GM12878 (cell line): ENCODE results near the gene GLI2. TPM values are rescaled to one million over a fixed set of nuclear protein-coding genes. Genes with fewer than 3 reads are reported as not detected.

Source experiments
- ATAC-seq: fragments of 200-7000 bp; cut with Tn5 transposase; 3 replicates; pipeline ENCODE4 v1.9.1; 2020; ENCODE audit warnings: mild to moderate bottlenecking, moderate library complexity
- BruUV-seq: library from RNA; stranded (reverse); fragments of 400-500 nt; replicated peaks from 2 replicates; lab custom pipeline; 2021; lab: Mats Ljungman, UMichigan
- CTCF ChIA-PET: fragments of 300-600 bp; sonication (Branson Sonifier 250); formaldehyde crosslinking; extraction: SDS; loops from one replicate; lab custom pipeline; 2021; ENCODE audit warnings: inconsistent platforms; lab: Yijun Ruan, JAX
- POLR2A ChIA-PET: fragments of 350-600 bp; formaldehyde crosslinking; extraction: SDS; loops from one replicate; lab custom pipeline; 2021; ENCODE audit warnings: inconsistent platforms; lab: Charles Lee
- RAD21 ChIA-PET: fragments of 300-600 bp; sonication (Branson Sonifier 250); formaldehyde crosslinking; loops from one replicate; lab custom pipeline; 2023; ENCODE audit warnings: antibody characterized with exemption; ENCODE audit not compliant: unreplicated experiment; lab: Charles Lee
- SMC1A ChIA-PET: fragments of 300-600 bp; sonication (Branson Sonifier 250); formaldehyde crosslinking; loops from one replicate; lab custom pipeline; 2023; ENCODE audit not compliant: unreplicated experiment, uncharacterized antibody; lab: Charles Lee
- DNase-seq: peaks from one replicate; pipeline ENCODE4 v3.0.0-alpha.2; 2011; ENCODE audit warnings: low read depth, low spot score
- FAIRE-seq: peaks from 3 replicates; lab custom pipeline; 2011; peaks lifted over from hg19 to GRCh38; lab: Jason Lieb, UNC
- H2AFZ ChIP-seq: 2 replicates; pipeline ENCODE4 v1.6.0; 2011; ENCODE audit warnings: low read depth, low read length, control low read depth; ENCODE audit not compliant: control insufficient read depth
- H3K27ac ChIP-seq: 2 replicates; pipeline ENCODE4 v1.5.1; 2011; ENCODE audit warnings: control low read depth; ENCODE audit not compliant: control insufficient read depth, insufficient read depth
- H3K27me3 ChIP-seq, 2 experiments: replicated peaks in 1 of 2; 2 replicates each; pipeline versions ENCODE4 v1.6.0 to v1.6.1; 2011; ENCODE audit warnings: low read length in 1 of 2; ENCODE audit not compliant: control insufficient read depth in 2 of 2, insufficient read depth in 2 of 2
- H3K36me3 ChIP-seq, 2 experiments: 2 replicates each; pipeline ENCODE4 v1.5.1; 2011; ENCODE audit warnings: low read length in 1 of 2; ENCODE audit not compliant: control insufficient read depth in 2 of 2, insufficient read depth in 2 of 2
- H3K4me1 ChIP-seq: 2 replicates; pipeline ENCODE4 v1.6.1; 2011; ENCODE audit warnings: mild to moderate bottlenecking, low read length, moderate library complexity, mixed read lengths; ENCODE audit not compliant: control insufficient read depth, insufficient read depth
- H3K4me2 ChIP-seq: 2 replicates; pipeline ENCODE4 v1.6.0; 2011; ENCODE audit warnings: control low read depth; ENCODE audit not compliant: control insufficient read depth, insufficient read depth
- H3K4me3 ChIP-seq: fragments of 200-600 bp; sonication (generic); 2 replicates; pipeline ENCODE4 v1.5.1; 2016
- H3K79me2 ChIP-seq: 2 replicates; pipeline ENCODE4 v1.6.0; 2011; ENCODE audit warnings: low read length; ENCODE audit not compliant: control insufficient read depth, insufficient read depth
- H3K9ac ChIP-seq: 2 replicates; pipeline ENCODE4 v1.8.0; 2011; ENCODE audit warnings: low read length, control low read depth, mixed read lengths; ENCODE audit not compliant: control insufficient read depth, insufficient read depth
- H3K9me3 ChIP-seq: replicated peaks from 3 replicates; pipeline ENCODE4 v1.5.1; 2011; ENCODE audit warnings: mild to moderate bottlenecking, low read length; ENCODE audit not compliant: control insufficient read depth, insufficient read depth
- H4K20me1 ChIP-seq: 2 replicates; pipeline ENCODE4 v1.6.0; 2011; ENCODE audit not compliant: control insufficient read depth, insufficient read depth
- CBX3 ChIP-seq: fragments of 200-600 bp; sonication (generic); IDR thresholded peaks from 2 replicates; pipeline ENCODE4 v1.6.1; 2016; ENCODE audit warnings: low read depth, borderline replicate concordance
- CHD4 ChIP-seq: fragments of 200-600 bp; sonication (generic); IDR thresholded peaks from 2 replicates; pipeline ENCODE4 v1.6.1; 2016; ENCODE audit warnings: mild to moderate bottlenecking
- ETV6 ChIP-seq, 2 experiments: fragments of 450-650 bp in 1 of 2; IDR thresholded peaks in 1 of 2; conservative IDR thresholded peaks in 1 of 2; 2 replicates each; pipeline ENCODE4 v1.6.1; 2014; ENCODE audit warnings: antibody characterized with exemption in 1 of 2, borderline replicate concordance in 1 of 2, low read depth in 1 of 2, mild to moderate bottlenecking in 1 of 2, moderate library complexity in 1 of 2
- KDM1A ChIP-seq: fragments of 200-600 bp; sonication (generic); IDR thresholded peaks from 2 replicates; pipeline ENCODE4 v1.6.1; 2016; ENCODE audit warnings: borderline replicate concordance
- LARP7 ChIP-seq: fragments of 450-650 bp; IDR thresholded peaks from 2 replicates; pipeline ENCODE4 v1.6.1; 2017; ENCODE audit warnings: mild to moderate bottlenecking
- MYC ChIP-seq: IDR thresholded peaks from 2 replicates; pipeline ENCODE4 v1.6.1; 2011; ENCODE audit warnings: mild to moderate bottlenecking, low read length, moderate library complexity, inconsistent platforms; ENCODE audit not compliant: insufficient read depth, insufficient replicate concordance, insufficient read length, severe bottlenecking
- NFYB ChIP-seq: IDR thresholded peaks from 2 replicates; pipeline ENCODE4 v1.6.1; 2011; ENCODE audit warnings: low read depth, mild to moderate bottlenecking, low read length, improper control_type of control experiment, moderate library complexity; ENCODE audit not compliant: insufficient read depth
- NR2C2 ChIP-seq: IDR thresholded peaks from 2 replicates; pipeline ENCODE4 v1.6.1; 2011; ENCODE audit warnings: borderline replicate concordance, low read depth; ENCODE audit not compliant: control insufficient read depth, insufficient read length
- POLR2AphosphoS5 ChIP-seq: IDR thresholded peaks from 2 replicates; pipeline ENCODE4 v1.6.1; 2011; ENCODE audit warnings: mild to moderate bottlenecking, low read length, inconsistent platforms
- SPI1 ChIP-seq: IDR thresholded peaks from 2 replicates; pipeline ENCODE4 v1.6.1; 2011; ENCODE audit warnings: low read depth, mild to moderate bottlenecking, low read length, moderate library complexity, borderline replicate concordance; ENCODE audit not compliant: insufficient read depth
- TCF7 ChIP-seq: IDR thresholded peaks from 2 replicates; pipeline ENCODE4 v1.6.1; 2014; ENCODE audit warnings: antibody characterized with exemption, borderline replicate concordance
- WRNIP1 ChIP-seq: IDR thresholded peaks from 2 replicates; pipeline ENCODE4 v1.6.1; 2011; ENCODE audit warnings: low read depth, low read length, improper control_type of control experiment, borderline replicate concordance
- ZNF384 ChIP-seq: IDR thresholded peaks from 2 replicates; pipeline ENCODE4 v1.6.1; 2012; ENCODE audit warnings: low read depth, mild to moderate bottlenecking, low read length, improper control_type of control experiment, borderline replicate concordance
- WGBS: methylation state at CpG from one replicate; pipeline ENCODE4 v1.1.6; 2016; ENCODE audit warnings: low lambda C conversion rate; ENCODE audit not compliant: insufficient replicate concordance, insufficient coverage; ENCODE audit errors: missing lambda C conversion rate; 5-methylcytosine and 5-hydroxymethylcytosine counted together
- in situ Hi-C: fragments of 300-500 bp; cut with MboI; formaldehyde crosslinking; loops from 9 replicates; pipeline ENCODE4 v1.14.3; 2018; ENCODE audit warnings: mixed read lengths
- intact Hi-C: fragments of 100-400 bp; cut with micrococcal nuclease; formaldehyde crosslinking; loops from one replicate; pipeline ENCODE4 v1.14.2; 2022; ENCODE audit not compliant: unreplicated experiment
- polyA plus RNA-seq, 11 experiments: library from polyadenylated mRNA; depleted of rRNA in 4 of 11; unstranded in 6 of 11; stranded (reverse) in 5 of 11; fragments of >200 nt; fragmentation: Nextera tagmentation in 4 of 11; fragmentation: Illumina TruSeq in 1 of 11; extraction: Ambion mirVana in 4 of 11; extraction: Trizol in 1 of 11; gene quantifications; 1 replicate in 1 of 11; 2 replicates in 10 of 11; pipeline versions ENCODE4 v1.2.1 to v1.2.3, GENCODE V29; 2011 to 2016; ENCODE audit warnings: inconsistent platforms in 2 of 11, missing spikeins in 2 of 11, low read depth in 1 of 11
- total RNA-seq, 4 experiments: library from RNA; depleted of rRNA in 3 of 4; stranded (reverse); fragments of >200 nt in 3 of 4; fragmentation: Illumina TruSeq in 1 of 4; extraction: Trizol in 1 of 4; gene quantifications; 2 replicates each; pipeline versions ENCODE4 v1.2.1 to v1.2.3, GENCODE V29; 2013 to 2021
- TF ChIP-seq, protein P1 (sequence below): fragments of 450-650 bp; formaldehyde crosslinking; IDR thresholded peaks from 2 replicates; pipeline ENCODE4 v1.4.0; 2022; ENCODE audit warnings: mild to moderate bottlenecking, moderate library complexity
- TF ChIP-seq, protein P2 (sequence below): IDR thresholded peaks from 2 replicates; pipeline ENCODE4 v1.6.1; 2011; ENCODE audit warnings: low read depth, low read length, improper control_type of control experiment, borderline replicate concordance
- TF ChIP-seq, protein P3 (sequence below): IDR thresholded peaks from 2 replicates; pipeline ENCODE4 v1.6.1; 2012; ENCODE audit warnings: low read depth, low read length, improper control_type of control experiment
- TF ChIP-seq, protein P4 (sequence below): IDR thresholded peaks from 2 replicates; pipeline ENCODE4 v1.6.1; 2012; ENCODE audit warnings: low read length, inconsistent platforms

Gene GLI2
- total and polyA plus RNA-seq, 10 of the 15 experiments (the other 5 are each of a cell fraction or from before 2014, with no cell fraction given): 0.01 TPM; not detected in 9

DNA sequence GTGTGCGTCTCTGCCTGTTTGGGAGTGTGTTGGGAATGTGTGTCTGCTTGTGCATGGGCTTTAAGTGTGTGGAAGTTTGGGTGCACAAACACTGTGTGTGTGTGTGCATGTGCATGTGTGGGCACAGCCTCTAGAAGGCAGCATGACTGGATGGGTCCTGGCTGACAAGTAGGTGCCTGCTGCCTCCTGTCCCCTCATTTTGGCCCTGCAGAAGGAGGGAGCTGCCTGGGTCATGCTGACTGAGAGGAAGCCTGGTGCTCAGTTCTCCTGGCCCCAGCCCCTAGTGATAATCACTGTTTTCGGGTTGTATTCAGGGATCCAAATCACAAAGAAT lies 34.1 kb downstream of the GLI2 start (continued):
- TF ChIP-seq, protein P1, sequence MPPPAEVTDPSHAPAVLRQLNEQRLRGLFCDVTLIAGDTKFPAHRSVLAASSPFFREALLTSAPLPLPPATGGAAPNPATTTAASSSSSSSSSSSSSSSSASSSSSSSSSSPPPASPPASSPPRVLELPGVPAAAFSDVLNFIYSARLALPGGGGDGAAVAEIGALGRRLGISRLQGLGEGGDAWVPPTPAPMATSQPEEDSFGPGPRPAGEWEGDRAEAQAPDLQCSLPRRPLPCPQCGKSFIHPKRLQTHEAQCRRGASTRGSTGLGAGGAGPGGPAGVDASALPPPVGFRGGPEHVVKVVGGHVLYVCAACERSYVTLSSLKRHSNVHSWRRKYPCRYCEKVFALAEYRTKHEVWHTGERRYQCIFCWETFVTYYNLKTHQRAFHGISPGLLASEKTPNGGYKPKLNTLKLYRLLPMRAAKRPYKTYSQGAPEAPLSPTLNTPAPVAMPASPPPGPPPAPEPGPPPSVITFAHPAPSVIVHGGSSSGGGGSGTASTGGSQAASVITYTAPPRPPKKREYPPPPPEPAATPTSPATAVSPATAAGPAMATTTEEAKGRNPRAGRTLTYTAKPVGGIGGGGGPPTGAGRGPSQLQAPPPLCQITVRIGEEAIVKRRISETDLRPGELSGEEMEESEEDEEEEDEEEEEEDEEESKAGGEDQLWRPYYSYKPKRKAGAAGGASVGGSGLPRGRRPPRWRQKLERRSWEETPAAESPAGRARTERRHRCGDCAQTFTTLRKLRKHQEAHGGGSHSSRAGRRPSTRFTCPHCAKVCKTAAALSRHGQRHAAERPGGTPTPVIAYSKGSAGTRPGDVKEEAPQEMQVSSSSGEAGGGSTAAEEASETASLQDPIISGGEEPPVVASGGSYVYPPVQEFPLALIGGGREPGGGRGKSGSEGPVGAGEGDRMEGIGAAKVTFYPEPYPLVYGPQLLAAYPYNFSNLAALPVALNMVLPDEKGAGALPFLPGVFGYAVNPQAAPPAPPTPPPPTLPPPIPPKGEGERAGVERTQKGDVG (CRISPR knock-in tag): no peak
- no peak for TF ChIP-seq MYC

DNA sequence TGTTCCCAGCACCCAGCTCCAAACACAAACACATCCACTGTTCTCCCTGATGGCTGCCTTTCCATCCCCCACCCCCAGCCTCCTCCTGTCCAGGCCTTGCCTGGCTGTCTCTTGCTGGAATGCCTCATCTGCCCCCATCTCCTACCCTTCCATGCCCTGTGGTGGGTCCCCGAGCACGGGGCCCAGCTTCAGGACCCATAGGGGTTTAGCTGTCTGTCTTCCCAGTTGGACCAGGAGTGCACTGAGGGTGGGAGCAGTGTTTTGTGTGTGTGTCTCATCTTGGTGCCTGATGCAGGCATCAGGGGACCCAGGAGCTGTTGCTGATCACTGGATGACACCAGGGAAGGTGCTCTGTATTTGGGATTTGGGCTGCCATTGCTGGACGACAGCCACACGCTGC lies 34.5 kb downstream of the GLI2 start:
- in situ Hi-C loops: no loop called here
- 46% methylated on average over 4 of the region's 4 CpGs for WGBS
- TF ChIP-seq WRNIP1 (no peak), ZNF384 (no peak), ETV6 (conservative IDR thresholded peaks at IDR 0.05 in 1 of 2, IDR thresholded peaks at IDR 0.05 in 1 of 2; ENCODE audit: borderline replicate concordance in 1 of 2, low read depth in 1 of 2) (no peak), NFYB (no peak), KDM1A (no peak), LARP7 (no peak), CBX3 (no peak), NR2C2 (no peak), CHD4 (no peak), SPI1 (no peak), TCF7 (no peak), POLR2AphosphoS5 (no peak)
- TF ChIP-seq, protein P2, sequence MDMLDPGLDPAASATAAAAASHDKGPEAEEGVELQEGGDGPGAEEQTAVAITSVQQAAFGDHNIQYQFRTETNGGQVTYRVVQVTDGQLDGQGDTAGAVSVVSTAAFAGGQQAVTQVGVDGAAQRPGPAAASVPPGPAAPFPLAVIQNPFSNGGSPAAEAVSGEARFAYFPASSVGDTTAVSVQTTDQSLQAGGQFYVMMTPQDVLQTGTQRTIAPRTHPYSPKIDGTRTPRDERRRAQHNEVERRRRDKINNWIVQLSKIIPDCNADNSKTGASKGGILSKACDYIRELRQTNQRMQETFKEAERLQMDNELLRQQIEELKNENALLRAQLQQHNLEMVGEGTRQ: no peak
- TF ChIP-seq, protein P3, sequence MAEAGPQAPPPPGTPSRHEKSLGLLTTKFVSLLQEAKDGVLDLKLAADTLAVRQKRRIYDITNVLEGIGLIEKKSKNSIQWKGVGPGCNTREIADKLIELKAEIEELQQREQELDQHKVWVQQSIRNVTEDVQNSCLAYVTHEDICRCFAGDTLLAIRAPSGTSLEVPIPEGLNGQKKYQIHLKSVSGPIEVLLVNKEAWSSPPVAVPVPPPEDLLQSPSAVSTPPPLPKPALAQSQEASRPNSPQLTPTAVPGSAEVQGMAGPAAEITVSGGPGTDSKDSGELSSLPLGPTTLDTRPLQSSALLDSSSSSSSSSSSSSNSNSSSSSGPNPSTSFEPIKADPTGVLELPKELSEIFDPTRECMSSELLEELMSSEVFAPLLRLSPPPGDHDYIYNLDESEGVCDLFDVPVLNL: no peak
- TF ChIP-seq, protein P4, sequence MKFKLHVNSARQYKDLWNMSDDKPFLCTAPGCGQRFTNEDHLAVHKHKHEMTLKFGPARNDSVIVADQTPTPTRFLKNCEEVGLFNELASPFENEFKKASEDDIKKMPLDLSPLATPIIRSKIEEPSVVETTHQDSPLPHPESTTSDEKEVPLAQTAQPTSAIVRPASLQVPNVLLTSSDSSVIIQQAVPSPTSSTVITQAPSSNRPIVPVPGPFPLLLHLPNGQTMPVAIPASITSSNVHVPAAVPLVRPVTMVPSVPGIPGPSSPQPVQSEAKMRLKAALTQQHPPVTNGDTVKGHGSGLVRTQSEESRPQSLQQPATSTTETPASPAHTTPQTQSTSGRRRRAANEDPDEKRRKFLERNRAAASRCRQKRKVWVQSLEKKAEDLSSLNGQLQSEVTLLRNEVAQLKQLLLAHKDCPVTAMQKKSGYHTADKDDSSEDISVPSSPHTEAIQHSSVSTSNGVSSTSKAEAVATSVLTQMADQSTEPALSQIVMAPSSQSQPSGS: no peak

More for the DNA sequence above, 34.5 kb downstream of the GLI2 start:
- ChIA-PET RAD21 (no interaction called here), CTCF (no interaction called here), SMC1A (no interaction called here), POLR2A (no interaction called here)
- no peaks in the 10 kb centered on the region for H3K9me3 ChIP-seq
- no peak overlapping the region for H2AFZ ChIP-seq
- DNase-seq: no peak
- no peak overlapping the region for H3K27ac ChIP-seq
- no peaks in the 10 kb centered on the region for H3K4me1 ChIP-seq
- no peak for ATAC-seq
- intact Hi-C loops: no loop called here
- FAIRE-seq: no peak
- H3K79me2 ChIP-seq: no peaks in the 10 kb centered on the region
- no peak overlapping the region for H3K4me3 ChIP-seq
- H4K20me1 ChIP-seq: no peaks in the 10 kb centered on the region
- H3K27me3 ChIP-seq: peaks cover 0 to 4% of the 10 kb centered on the region in 2 experiments; a peak in 2 of 4 replicates
- no TSS peak for BruUV-seq
- no peak overlapping the region for H3K4me2 ChIP-seq
- H3K9ac ChIP-seq: no peak overlapping the region
- no peaks in the 10 kb centered on the region for H3K36me3 ChIP-seq
